RWPE2 (cell line): Measurements from ENCODE around the gene FBXL16.

Experiments used
- ATAC-seq: fragments of 200-7000 bp; cut with Tn5 transposase; 3 replicates; pipeline ENCODE4 v1.9.1; 2021; ENCODE audit warnings: low read depth
- DNase-seq: peaks from one replicate; pipeline ENCODE4 v3.0.0-alpha.2; 2020; ENCODE audit warnings: low spot score
- H3K27ac ChIP-seq: fragments of 450-650 bp; 2 replicates; pipeline ENCODE4 v1.5.1; 2017; ENCODE audit warnings: mild to moderate bottlenecking; ENCODE audit not compliant: poor library complexity, severe bottlenecking
- H3K27me3 ChIP-seq: fragments of 250-450 bp; sonication (Bioruptor Pico); 2 replicates; pipeline ENCODE4 v1.5.1; 2021; ENCODE audit warnings: mild to moderate bottlenecking, moderate library complexity; ENCODE audit not compliant: insufficient read depth, poor library complexity, severe bottlenecking
- H3K36me3 ChIP-seq: fragments of 250-450 bp; sonication (Bioruptor Pico); 2 replicates; pipeline ENCODE4 v1.5.1; 2020; ENCODE audit warnings: low read depth, mild to moderate bottlenecking, moderate library complexity
- H3K4me1 ChIP-seq: fragments of 250-450 bp; sonication (Bioruptor Pico); 2 replicates; pipeline ENCODE4 v1.5.1; 2021; ENCODE audit warnings: mild to moderate bottlenecking, moderate library complexity; ENCODE audit not compliant: insufficient read depth, poor library complexity, severe bottlenecking
- H3K4me3 ChIP-seq: fragments of 250-450 bp; sonication (Bioruptor Pico); 2 replicates; pipeline ENCODE4 v1.5.1; 2021; ENCODE audit warnings: mild to moderate bottlenecking, moderate library complexity; ENCODE audit not compliant: severe bottlenecking
- H3K9me3 ChIP-seq: fragments of 250-450 bp; sonication (Bioruptor Pico); 2 replicates; pipeline ENCODE4 v1.5.1; 2021; ENCODE audit warnings: mild to moderate bottlenecking, moderate library complexity; ENCODE audit not compliant: severe bottlenecking
- TF ChIP-seq, protein P1 (sequence below): fragments of 450-650 bp; IDR thresholded peaks from one replicate; pipeline ENCODE4 v1.5.1; 2017; ENCODE audit warnings: mild to moderate bottlenecking, moderate library complexity; ENCODE audit not compliant: poor library complexity, severe bottlenecking

Gene FBXL16

DNA sequence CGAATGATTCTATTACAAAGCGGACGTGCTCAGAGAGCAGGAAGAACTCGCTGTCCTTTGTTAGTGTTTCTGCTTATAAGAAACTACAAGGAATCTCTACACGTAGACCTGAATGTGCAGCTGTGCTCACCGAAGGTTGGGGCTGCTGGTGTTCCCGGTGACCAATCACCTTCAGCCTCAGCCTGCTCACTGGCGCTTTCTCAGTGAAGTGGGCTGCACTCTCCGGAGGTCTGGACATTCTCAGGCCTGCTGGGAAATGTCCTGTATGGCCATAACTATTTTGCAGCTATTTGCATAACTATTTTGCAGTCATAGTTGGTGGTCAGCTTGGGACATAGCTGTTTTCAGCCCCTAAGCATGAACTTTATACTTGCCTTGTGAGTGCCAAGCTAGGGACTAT is 44.9 kb upstream of the FBXL16 start:
- ATAC-seq (no peak), DNase-seq (no peak)
- Histone ChIP-seq H3K4me3 (no peak overlapping the region), H3K4me1 (peaks cover 10% of the 10 kb centered on the region), H3K36me3 (no peaks in the 10 kb centered on the region), H3K9me3 (no peaks in the 10 kb centered on the region), H3K27ac (no peak overlapping the region), H3K27me3 (no peaks in the 10 kb centered on the region)
- TF ChIP-seq, protein P1, sequence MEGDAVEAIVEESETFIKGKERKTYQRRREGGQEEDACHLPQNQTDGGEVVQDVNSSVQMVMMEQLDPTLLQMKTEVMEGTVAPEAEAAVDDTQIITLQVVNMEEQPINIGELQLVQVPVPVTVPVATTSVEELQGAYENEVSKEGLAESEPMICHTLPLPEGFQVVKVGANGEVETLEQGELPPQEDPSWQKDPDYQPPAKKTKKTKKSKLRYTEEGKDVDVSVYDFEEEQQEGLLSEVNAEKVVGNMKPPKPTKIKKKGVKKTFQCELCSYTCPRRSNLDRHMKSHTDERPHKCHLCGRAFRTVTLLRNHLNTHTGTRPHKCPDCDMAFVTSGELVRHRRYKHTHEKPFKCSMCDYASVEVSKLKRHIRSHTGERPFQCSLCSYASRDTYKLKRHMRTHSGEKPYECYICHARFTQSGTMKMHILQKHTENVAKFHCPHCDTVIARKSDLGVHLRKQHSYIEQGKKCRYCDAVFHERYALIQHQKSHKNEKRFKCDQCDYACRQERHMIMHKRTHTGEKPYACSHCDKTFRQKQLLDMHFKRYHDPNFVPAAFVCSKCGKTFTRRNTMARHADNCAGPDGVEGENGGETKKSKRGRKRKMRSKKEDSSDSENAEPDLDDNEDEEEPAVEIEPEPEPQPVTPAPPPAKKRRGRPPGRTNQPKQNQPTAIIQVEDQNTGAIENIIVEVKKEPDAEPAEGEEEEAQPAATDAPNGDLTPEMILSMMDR = no peak

DNA sequence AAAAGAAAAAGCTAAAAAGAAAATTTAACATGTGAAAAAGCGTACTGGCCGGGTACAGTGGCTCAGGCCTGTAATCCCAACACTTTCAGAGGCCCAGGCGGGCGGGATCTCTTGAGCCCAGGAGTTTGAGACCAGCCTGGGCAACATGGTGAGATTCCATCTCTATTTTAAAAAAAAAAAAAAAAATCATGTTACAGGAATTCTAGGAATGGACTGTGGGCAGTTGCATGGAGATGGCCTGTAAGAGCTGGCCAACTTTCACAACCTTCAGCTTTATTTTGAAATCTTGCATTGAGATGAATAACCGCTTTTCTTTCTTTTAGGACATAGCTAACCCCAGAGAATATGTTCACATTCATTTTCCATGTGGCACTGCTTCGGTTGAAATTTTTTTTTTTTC is 43.4 kb upstream of the FBXL16 start:
- Histone ChIP-seq H3K27me3 (no peaks in the 10 kb centered on the region), H3K9me3 (no peaks in the 10 kb centered on the region), H3K4me1 (peaks cover 3% of the 10 kb centered on the region), H3K27ac (peak overlapping the region; percentile 16), H3K4me3 (no peak overlapping the region), H3K36me3 (no peaks in the 10 kb centered on the region)
- TF ChIP-seq, protein P1 = no peak
- peak; percentile 35 for ATAC-seq
- no peak for DNase-seq

DNA sequence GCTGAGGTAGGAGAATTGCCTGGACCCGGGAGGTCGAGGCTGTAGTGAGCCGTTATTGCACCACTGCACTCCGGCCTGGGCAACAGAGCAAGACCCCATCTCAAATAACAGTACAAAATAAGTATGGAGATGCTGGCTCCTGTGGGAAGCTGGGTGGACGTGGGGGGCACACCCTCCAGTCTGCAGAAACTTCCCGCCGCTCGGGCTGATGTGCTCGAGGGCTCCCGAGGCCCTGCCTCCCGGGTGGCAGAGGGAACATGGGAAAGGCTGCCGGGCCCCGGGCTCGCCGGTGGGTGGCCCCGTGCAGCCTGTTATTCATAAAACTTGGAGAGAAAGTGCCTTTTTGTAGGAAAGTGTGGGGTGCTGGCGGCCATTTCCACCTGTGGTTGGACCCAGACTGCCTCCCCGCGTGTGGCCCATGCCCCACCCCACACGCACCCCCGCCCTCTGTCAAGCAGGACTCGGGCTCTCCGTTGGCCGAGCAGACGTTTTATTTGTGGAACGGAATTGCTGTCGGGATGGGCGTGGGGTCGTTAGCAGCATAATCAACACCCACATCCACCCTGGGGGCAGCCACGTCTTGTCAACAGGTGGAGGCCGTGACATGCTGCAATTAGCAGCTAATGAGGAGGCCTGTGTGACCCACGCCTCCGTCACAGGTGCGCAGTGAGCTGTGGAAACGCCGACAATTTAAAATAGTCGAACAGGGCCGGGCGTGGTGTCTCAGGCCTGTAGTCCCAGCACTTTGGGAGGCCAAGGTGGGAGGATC is 42.6 kb upstream of the FBXL16 start:
- Histone ChIP-seq H3K4me1 (peaks cover 3% of the 10 kb centered on the region), H3K27me3 (no peaks in the 10 kb centered on the region), H3K36me3 (no peaks in the 10 kb centered on the region), H3K4me3 (no peak overlapping the region), H3K27ac (no peak overlapping the region), H3K9me3 (no peaks in the 10 kb centered on the region)
- ATAC-seq (no peak), DNase-seq (no peak)
- TF ChIP-seq, protein P1 = no peak

DNA sequence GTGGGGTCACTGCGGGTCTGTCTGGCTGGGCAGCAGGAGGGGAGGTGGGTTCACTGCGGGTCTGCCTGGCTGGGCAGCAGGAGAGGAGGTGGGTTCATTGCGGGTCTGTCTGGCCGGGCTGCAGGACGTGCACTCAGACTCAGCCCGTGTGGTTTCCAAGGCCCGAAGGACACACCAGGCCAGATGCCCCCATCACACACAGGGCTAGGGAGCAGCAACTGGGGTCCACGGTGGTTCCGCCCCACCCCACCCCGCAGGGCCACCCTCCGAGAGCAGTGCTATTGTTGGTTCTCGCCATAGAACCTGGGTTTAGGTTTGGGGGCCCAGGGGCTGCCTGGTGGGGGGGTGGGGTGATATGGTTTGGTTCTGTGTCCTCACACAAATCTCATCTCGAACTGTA is 41.0 kb upstream of the FBXL16 start:
- H3K4me3 ChIP-seq = no peak overlapping the region
- TF ChIP-seq, protein P1 = no peak
- no peaks in the 10 kb centered on the region for H3K27me3 ChIP-seq
- no peak for ATAC-seq
- no peak for DNase-seq
- no peak overlapping the region for H3K27ac ChIP-seq
- H3K9me3 ChIP-seq = no peaks in the 10 kb centered on the region
- no peaks in the 10 kb centered on the region for H3K36me3 ChIP-seq
- H3K4me1 ChIP-seq = peaks cover 3% of the 10 kb centered on the region

DNA sequence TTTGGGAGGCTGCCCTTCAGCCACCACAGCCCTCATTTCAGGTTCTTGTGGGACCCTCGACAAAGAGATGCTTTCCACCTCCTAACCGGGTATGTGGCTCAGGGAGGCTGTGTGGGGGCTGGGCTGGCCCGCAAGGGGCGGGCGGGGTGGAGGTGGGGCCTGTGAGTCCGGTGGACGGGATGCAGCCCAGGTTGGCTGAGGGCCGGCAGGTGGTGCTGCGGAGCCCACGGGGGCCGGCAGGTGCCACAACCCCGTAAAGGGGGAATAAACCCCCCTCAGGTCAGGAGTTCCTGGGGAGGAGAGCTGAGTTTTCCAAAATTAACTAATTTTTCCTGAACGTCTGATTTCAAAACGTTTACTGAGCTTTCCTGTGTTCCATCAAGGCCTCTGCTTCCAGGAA is 40.1 kb upstream of the FBXL16 start:
- DNase-seq (no peak), ATAC-seq (peak; percentile 50; the same call in 2 of the 3 replicates)
- Histone ChIP-seq H3K27me3 (no peaks in the 10 kb centered on the region), H3K27ac (no peak overlapping the region), H3K4me3 (no peak overlapping the region), H3K36me3 (no peaks in the 10 kb centered on the region), H3K9me3 (no peaks in the 10 kb centered on the region), H3K4me1 (peaks cover 3% of the 10 kb centered on the region)
- TF ChIP-seq, protein P1 = peak; percentile 58
